Vagina (tissue), 2 donors: Measurements from ENCODE around the gene TUBB1. TPM values are rescaled to one million over a fixed set of nuclear protein-coding genes. Genes with fewer than 3 reads are reported as not detected.
"Not testable (repeated sequence)": the region's sequence is repeated elsewhere in the genome, so short reads cannot be mapped to it uniquely, and the experiment has no call there.

Experiments
- DNase-seq, 2 donors: peaks; one replicate each; pipeline ENCODE4 v3.0.0-alpha.2; 2017; ENCODE audit errors: extremely low spot score in 2 of 2
- H3K27ac ChIP-seq: fragments of 200-600 bp; sonication (generic); one replicate; pipeline ENCODE4 v1.5.1; 2019
- H3K27me3 ChIP-seq: fragments of 200-600 bp; sonication (generic); one replicate; pipeline ENCODE4 v1.5.1; 2019
- H3K36me3 ChIP-seq, 2 donors: fragments of 200-600 bp; sonication (generic); one replicate each; pipeline ENCODE4 v1.5.1; 2017 to 2019
- H3K4me1 ChIP-seq: fragments of 200-600 bp; sonication (generic); one replicate; pipeline ENCODE4 v1.5.1; 2019
- H3K4me3 ChIP-seq, 2 donors: fragments of 200-600 bp; sonication (generic); 1 replicate in 1 of 2; 2 replicates in 1 of 2; pipeline ENCODE4 v1.5.1; 2016 to 2019
- H3K9me3 ChIP-seq: fragments of 200-600 bp; sonication (generic); one replicate; pipeline ENCODE4 v1.5.1; 2019
- CTCF ChIP-seq, 3 experiments: fragments of 450-650 bp in 2 of 3; fragments of 200-600 bp in 1 of 3; sonication (generic) in 1 of 3; IDR thresholded peaks; one replicate each; pipeline ENCODE4 v1.5.1; 2017 to 2019; ENCODE audit warnings: antibody characterized with exemption in 3 of 3, mild to moderate bottlenecking in 2 of 3, moderate library complexity in 2 of 3
- POLR2A ChIP-seq, 2 donors: fragments of 450-650 bp; IDR thresholded peaks; one replicate each; pipeline ENCODE4 v1.6.1; 2017; ENCODE audit warnings: antibody characterized with exemption in 2 of 2, mild to moderate bottlenecking in 2 of 2, moderate library complexity in 2 of 2
- POLR2AphosphoS5 ChIP-seq, 2 donors: sonication (generic); formaldehyde crosslinking; IDR thresholded peaks; one replicate each; pipeline ENCODE4 v1.9.0; 2017; ENCODE audit warnings: antibody characterized with exemption in 2 of 2, mild to moderate bottlenecking in 2 of 2, low read depth in 1 of 2; ENCODE audit not compliant: insufficient read depth in 1 of 2
- intact Hi-C: fragments of 100-400 bp; cut with DNase I; formaldehyde crosslinking; loops from one replicate; pipeline ENCODE4 v1.15.1; 2023
- total RNA-seq: library from RNA; depleted of rRNA; stranded (reverse); fragments of >200 nt; gene quantifications from one replicate; pipeline ENCODE4 v1.2.3, GENCODE V29; 2016

TUBB1 gene
- total RNA-seq, 1 donor from 2014 or later = not detected

- H3K4me3 ChIP-seq = no peak overlapping the region
- H3K27me3 ChIP-seq = no peaks in the 10 kb centered on the region
- TF ChIP-seq POLR2A (IDR thresholded peaks at IDR 0.05) = no peak
- TF ChIP-seq POLR2AphosphoS5 (IDR thresholded peaks at IDR 0.05; ENCODE audit: insufficient read depth in 1 of 2, low read depth in 1 of 2) = no peak
- no peak for TF ChIP-seq CTCF (IDR thresholded peaks at IDR 0.05)
- no peaks in the 10 kb centered on the region for H3K36me3 ChIP-seq
- H3K9me3 ChIP-seq = no peaks in the 10 kb centered on the region
- intact Hi-C loops = no loop called here
- DNase-seq = peak; percentile 46 to 79
- H3K4me1 ChIP-seq = peaks cover 40% of the 10 kb centered on the region
- no peak overlapping the region for H3K27ac ChIP-seq
Measured at GRCh38 chr20:59010321-59010994, 8.8 kb upstream of the TUBB1 start.

DNA sequence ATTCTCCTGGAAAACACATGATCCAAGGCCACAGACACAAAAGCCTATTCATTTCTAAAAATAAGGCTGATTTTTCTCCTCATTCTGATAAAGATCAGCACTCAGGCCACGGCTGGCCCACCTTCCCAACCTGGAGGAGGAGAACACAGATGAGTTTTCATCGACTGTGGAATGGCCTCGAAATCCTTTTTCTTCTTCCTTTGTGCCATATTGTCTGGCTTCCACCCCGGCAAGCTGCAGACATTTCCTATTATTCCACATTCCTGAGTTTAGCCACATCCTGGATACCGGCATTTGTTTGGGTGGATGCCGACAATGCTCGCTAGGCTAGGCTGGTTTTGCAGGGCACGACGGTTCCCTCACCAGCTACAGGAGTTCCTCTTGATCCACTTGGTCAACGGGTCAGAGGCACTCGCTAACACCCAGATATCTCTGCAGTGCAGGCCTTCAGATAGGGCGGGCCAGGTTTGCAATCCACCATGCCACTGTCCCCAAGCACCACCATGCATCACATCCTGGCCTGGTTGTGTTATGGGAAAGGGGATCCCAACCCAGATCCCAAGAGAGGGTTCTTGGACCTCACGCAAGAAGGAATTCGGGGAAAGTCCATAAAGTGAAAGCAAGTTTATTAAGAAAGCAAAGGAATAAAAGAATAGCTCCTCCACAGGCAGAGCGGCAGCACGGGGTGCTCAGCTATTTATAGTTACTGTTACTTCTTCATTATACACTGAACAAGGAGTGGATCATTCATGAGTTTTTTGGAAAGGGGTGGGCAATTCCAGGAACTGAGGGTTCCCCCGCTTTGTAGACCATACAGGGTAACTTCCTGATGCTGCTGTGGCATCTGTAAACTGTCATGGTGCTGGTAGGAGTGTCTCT is 8.0 kb upstream of the TUBB1 start:
- H3K4me3 ChIP-seq = no peak overlapping the region
- no peak for TF ChIP-seq CTCF (IDR thresholded peaks at IDR 0.05)
- no peak for TF ChIP-seq POLR2AphosphoS5 (IDR thresholded peaks at IDR 0.05; ENCODE audit: insufficient read depth in 1 of 2, low read depth in 1 of 2)
- intact Hi-C loops = no loop called here
- no peak overlapping the region for H3K27ac ChIP-seq
- H3K9me3 ChIP-seq = no peaks in the 10 kb centered on the region
- H3K36me3 ChIP-seq = no peaks in the 10 kb centered on the region
- peaks cover 33% of the 10 kb centered on the region for H3K4me1 ChIP-seq
- DNase-seq = peak; percentile 76 to 89
- H3K27me3 ChIP-seq = no peaks in the 10 kb centered on the region

DNA sequence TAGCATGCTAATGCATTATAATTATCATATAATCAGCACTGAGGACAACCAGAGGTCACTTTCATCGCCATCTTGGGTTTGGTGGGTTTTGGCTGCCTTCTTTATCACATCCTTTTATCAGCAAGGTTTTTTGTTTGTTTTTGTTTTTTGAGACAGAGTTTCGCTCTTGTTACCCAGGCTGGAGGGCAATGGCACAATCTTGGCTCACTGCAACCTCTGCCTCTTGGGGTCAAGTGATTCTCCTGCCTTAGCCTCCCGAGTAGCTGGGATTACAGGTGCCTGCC is 7.4 kb upstream of the TUBB1 start:
- intact Hi-C loops, H3K9me3 ChIP-seq, H3K27me3 ChIP-seq, DNase-seq, H3K27ac ChIP-seq, H3K36me3 ChIP-seq, H3K4me3 ChIP-seq: not testable (repeated sequence)
- peaks cover 28% of the 10 kb centered on the region for H3K4me1 ChIP-seq

DNA sequence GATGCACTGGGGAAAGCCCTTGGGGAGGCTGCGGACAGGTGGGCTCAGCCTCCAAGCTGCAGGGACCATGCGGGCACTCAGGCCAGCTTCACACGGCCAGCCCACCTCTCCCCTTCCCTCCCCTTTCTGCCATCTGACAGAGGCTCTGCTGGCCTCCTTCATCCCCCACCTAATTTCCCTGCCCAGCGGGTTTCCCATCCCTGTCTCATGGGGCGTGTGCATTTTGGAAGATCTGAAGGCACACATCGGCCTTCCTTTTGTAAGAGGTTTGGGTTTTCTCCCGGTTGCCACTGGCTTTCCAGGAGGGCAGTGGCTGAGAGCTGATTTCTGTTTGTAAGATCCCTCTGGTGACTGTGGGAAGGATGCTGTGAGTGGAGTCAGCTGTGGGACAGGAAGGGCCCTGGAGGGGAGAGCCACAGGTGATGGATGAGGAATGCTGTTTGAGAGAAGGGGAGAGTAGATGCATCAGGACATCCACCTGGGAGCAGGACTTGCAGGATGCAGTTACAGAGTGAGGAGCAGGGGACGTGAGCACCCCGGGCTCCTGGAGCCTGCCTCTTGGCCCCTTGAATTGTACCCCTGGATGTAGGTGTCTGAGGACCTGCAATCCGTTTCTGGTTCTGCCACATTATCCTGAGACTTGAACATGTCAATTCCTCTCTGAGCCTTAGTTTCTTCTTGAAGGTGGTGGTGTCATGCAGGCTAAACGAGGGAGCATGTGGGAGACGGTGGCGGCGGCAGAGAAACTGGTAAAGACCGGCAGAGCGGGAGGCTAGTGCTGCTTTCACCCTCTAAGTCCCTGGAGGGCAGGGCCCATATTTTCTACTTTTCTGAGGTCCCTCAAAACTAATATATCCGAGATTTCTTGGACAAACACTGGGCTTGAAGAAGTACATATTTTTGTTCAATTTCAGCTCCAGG is 5.9 kb upstream of the TUBB1 start:
- H3K4me1 ChIP-seq = peaks cover 19% of the 10 kb centered on the region
- H3K9me3 ChIP-seq = no peaks in the 10 kb centered on the region
- H3K27ac ChIP-seq = no peak overlapping the region
- intact Hi-C loops = no loop called here
- H3K27me3 ChIP-seq = no peaks in the 10 kb centered on the region
- H3K4me3 ChIP-seq = no peak overlapping the region
- no peaks in the 10 kb centered on the region for H3K36me3 ChIP-seq
- peak in 1 of 2 donors; percentile 90 for DNase-seq
- TF ChIP-seq CTCF (IDR thresholded peaks at IDR 0.05) (no peak), POLR2AphosphoS5 (IDR thresholded peaks at IDR 0.05; ENCODE audit: insufficient read depth in 1 of 2, low read depth in 1 of 2) (no peak), POLR2A (IDR thresholded peaks at IDR 0.05) (no peak)

GRCh38 chr20:59013959-59014608 is 5.1 kb upstream of the TUBB1 start:
- no peak overlapping the region for H3K4me3 ChIP-seq
- no peaks in the 10 kb centered on the region for H3K9me3 ChIP-seq
- H3K36me3 ChIP-seq = no peaks in the 10 kb centered on the region
- TF ChIP-seq CTCF (IDR thresholded peaks at IDR 0.05) = no peak
- TF ChIP-seq POLR2AphosphoS5 (IDR thresholded peaks at IDR 0.05; ENCODE audit: insufficient read depth in 1 of 2, low read depth in 1 of 2) = no peak
- no peak for TF ChIP-seq POLR2A (IDR thresholded peaks at IDR 0.05)
- intact Hi-C loops = no loop called here
- no peaks in the 10 kb centered on the region for H3K27me3 ChIP-seq
- no peak overlapping the region for H3K27ac ChIP-seq
- peaks cover 19% of the 10 kb centered on the region for H3K4me1 ChIP-seq
- DNase-seq = peak; percentile 52 to 69
